H54 (cell line): ENCODE data around the gene PXN.
"Not testable (repeated sequence)": the region's sequence is repeated elsewhere in the genome, so short reads cannot be mapped to it uniquely, and the experiment has no call there.

Experiments
- DNase-seq: peaks from one replicate; pipeline ENCODE4 v3.0.0; 2011; ENCODE audit warnings: low spot score, mixed read lengths; ENCODE audit not compliant: insufficient read length
- FAIRE-seq: peaks from 3 replicates; lab custom pipeline; 2011; peaks lifted over from hg19 to GRCh38; lab: Jason Lieb, UNC
- POLR2A ChIP-seq: IDR thresholded peaks from 2 replicates; pipeline ENCODE4 v1.6.1; 2011; ENCODE audit warnings: low read depth, mild to moderate bottlenecking, low read length

Gene PXN

DNA sequence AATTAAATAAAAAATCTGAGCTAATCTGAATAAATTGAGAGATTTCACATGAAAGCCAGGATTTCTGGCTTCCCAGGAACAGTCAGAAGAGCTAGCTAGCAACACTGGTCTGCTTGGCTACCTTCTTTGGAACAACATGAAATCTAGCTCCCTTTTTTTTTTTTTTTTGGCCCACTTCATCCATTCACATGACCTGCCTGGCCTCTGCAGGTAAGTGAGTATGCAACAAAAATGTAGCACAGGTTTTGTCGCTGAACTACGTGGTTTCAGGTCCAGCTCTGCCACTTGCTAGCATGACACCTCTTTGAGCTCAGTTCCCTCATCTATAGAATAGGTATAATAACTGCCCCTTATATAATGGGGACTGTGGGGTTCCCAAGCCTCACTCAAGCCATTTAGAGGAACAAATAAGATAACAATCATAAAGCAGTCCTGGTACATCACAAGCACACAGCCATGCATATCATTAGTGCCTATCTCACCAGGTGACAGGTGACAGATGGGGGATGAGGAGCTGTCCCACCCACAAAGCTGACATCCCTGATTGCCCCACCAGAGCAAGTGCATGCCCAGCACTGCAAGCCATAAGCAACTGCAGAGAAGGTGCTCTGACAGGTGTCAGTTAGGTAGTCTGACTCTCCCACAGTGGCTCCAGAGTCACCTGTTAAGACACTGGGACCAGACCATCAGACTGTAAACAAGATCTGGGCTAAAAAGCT lies 25.6 kb downstream of the PXN start:
- no peak for FAIRE-seq
- DNase-seq: no peak
- no peak for TF ChIP-seq POLR2A

- DNase-seq (no peak), FAIRE-seq (no peak)
- no peak for TF ChIP-seq POLR2A
Measured at GRCh38 chr12:120238839-120239445, 26.6 kb downstream of the PXN start.

DNA sequence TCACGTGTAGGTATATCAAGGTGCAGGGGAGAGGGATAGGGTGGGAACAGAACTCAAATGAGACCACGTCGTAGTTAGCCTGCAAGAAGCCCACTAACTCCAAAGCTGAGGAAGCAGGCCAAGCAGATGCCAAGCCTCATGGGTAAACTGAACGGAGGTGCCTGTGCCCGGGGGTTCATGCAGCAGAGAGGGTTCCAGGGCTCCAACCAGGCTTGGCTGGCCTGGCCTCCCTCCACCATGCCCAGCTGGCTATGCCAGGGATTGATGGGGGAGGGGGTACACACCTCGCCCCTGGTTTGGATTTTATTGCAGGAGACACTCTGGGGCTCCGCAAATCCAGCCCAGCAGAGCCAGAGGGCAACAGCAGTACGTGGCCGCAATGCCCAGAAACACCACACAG lies 27.3 kb downstream of the PXN start:
- no peak for DNase-seq
- FAIRE-seq: no peak
- TF ChIP-seq POLR2A: no peak

DNA sequence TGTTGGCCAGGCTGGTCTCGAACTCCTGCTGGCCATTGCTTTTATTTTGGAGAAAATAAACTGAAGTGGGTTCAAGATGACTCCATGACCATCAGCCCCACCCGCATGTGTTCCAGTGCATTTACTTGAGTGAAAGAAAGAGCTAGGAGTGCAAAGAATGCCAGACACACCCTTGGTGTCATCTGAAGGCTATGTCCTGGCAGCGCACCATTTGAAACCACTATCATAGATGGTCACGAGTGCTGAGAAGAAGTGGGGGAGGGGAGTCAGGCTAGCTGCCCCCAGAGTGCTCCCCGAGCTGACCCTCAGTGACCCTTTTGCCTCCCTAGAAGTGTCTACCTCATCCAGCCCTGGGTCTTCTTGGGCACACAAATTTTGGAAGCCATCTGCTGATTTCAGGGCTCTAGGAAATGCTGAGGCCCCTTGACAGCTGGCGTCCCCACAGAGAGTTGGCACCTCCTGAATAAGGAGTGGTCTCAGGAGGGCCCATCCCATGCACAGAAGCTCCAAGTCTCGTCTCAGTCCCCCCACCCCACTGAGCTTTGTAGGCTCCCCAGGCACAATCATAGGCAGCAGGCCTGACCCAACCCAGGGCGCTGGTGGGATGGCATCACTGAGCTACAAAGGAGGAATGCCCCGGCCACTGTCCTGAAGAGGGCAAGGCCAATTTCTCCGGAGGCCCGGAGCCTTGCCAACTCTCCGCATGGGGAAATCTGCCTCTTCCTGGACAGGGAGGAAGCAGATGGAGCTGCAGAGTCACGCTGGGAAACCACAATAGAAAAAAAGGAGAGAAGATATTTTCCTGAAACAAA lies 28.0 kb downstream of the PXN start:
- TF ChIP-seq POLR2A: no peak
- DNase-seq (no peak), FAIRE-seq (no peak)

DNA sequence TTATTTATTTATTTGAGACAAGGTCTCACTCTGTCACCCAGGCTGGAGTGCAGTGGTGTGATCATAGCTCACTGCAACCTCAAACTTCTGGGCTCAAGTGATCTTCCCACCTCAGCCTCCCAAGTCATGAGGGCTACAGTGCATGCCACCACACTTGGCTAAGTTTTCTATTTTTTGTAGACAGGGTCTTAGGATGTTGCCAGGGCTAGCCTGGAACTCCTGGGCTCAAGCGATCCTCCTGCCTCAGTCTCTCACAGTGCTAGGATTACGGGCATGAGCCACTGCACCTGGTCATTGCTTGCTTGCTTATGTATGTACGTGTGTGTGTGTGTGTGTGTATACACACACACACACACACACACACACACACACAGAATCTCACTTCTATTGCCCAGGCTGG lies 28.7 kb downstream of the PXN start:
- not testable (repeated sequence) for DNase-seq, FAIRE-seq

DNA sequence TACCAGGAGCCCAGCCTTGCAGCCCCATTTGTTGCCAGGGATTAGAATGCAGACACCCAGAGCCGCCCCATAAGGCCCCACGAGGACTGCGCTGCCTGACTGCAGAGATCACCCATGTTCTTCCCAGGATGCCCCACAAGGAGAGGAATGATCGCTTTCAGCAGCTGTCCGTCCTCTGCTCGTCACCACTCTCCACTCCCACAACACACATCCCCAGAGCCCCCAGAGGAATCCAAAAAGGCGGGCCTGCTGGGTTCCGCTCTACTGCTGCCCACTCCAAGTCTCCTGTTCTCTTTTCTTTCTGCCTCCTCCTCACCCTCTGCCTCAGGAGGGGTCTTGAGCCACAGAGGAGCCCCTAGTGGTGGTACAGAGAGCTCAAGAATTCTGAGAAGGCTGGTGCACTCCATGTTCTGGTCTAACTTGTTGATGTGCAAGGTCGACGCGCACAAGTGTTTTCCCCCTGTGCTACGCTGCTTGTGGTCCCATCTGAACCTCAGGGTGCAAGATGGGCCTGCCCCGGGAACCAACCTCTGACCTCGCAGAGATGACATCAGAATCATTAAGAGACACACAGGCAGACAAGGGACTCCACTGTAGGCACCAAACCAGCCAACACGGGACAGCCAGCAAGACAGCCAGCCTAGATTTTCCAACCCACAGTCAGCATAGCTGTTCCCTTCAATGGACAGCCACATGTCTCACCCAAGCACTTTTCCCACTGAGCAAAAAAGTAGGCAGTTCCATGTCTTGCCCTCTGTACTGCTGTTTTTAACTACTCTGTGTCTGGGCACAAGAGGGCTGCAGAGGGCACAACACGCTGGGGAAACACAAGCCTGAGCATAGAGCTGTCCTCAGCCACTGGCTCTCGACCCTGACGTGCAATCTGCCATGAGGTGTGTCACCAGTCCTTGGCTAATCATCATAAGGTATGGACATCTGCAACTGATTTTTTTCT lies 29.9 kb downstream of the PXN start:
- TF ChIP-seq POLR2A: no peak
- no peak for DNase-seq
- FAIRE-seq: no peak

- FAIRE-seq (peak; percentile 58), DNase-seq (peak; percentile 60)
- TF ChIP-seq POLR2A: no peak; the same call in 1 of the 2 replicates
Measured at GRCh38 chr12:120234643-120235368, 30.7 kb downstream of the PXN start.

DNA sequence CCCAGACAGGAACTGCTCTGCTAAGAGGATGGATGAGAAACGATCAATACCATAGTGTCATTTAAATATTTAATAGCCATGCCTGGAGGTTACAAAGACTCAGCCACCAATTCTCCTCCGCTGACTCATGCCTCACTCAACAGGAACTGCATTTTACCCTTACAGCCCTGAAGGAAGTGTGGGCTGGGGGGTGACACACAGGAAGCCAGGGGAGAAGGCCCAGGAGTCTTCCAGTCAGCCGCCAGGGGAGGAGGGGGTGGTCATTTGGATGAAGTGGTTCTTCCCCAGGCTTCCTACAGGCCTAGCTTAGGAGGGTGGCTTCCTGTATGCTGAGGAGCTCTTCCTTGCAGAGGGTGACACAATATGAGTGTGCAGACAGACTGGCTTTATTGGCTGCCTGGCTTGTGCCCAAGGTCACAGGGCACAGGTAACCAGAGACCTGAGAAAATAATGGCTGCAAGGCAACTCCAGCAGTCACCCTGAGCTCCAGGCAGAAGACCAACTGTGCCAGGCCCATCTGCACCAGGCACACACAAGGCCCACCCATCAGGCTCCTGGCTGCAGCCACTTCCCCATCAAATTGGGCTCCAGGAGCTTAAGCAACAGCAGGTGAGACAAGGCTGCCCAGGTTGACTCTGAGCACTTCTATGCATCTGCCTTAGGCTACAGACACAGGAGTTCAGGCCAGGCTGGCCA lies 34.1 kb downstream of the PXN start:
- peak; percentile 61 for FAIRE-seq
- DNase-seq: peak; percentile 86
- no peak for TF ChIP-seq POLR2A

- TF ChIP-seq POLR2A: no peak
- DNase-seq: no peak
- FAIRE-seq: no peak
Measured at GRCh38 chr12:120230974-120231315, 34.6 kb downstream of the PXN start.

- FAIRE-seq: no peak
Measured at GRCh38 chr12:120230326-120230973, 35.1 kb downstream of the PXN start.

GRCh38 chr12:120229487-120230325 lies 35.8 kb downstream of the PXN start:
- no peak for FAIRE-seq
- no peak for DNase-seq

More at GRCh38 chr12:120230326-120230973, 35.1 kb downstream of the PXN start:
- peak; percentile 79 for DNase-seq
- TF ChIP-seq POLR2A: no peak

DNA sequence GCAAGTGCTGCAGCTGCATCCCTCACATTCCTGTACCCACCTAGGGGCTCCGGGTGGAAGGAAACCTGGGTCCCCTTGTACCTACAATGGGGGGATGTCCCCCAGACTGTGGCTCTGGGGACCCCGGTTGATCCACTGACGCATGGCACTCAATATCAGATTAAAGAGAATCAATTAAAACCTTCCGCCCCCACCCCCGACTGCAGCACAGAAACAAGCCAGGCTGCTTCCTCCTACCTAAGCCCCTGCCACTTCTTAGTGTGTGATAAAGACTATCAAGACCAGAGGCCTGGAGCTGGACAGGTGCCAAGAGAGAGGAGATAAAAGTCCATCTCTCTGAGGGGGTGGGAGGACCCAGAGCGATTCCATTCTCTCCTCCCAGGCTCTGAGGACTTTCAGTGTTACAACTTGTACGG lies 36.5 kb downstream of the PXN start:
- FAIRE-seq: no peak
- TF ChIP-seq POLR2A: no peak

More at GRCh38 chr12:120229487-120230325, 35.8 kb downstream of the PXN start:
- no peak for TF ChIP-seq POLR2A

More for the DNA sequence above, 36.5 kb downstream of the PXN start:
- DNase-seq: no peak
